HG02571 (cell line): ENCODE data around the gene CORO2B.
"Not testable (repeated sequence)": the region's sequence is repeated elsewhere in the genome, so short reads cannot be mapped to it uniquely, and the experiment has no call there.

Source experiments
- ATAC-seq: cut with Tn5 transposase; IDR thresholded peaks from one replicate; pipeline ENCODE4 v1.9.1; 2021; ENCODE audit warnings: mild to moderate bottlenecking, moderate library complexity; ENCODE audit not compliant: unreplicated experiment

Gene CORO2B

DNA sequence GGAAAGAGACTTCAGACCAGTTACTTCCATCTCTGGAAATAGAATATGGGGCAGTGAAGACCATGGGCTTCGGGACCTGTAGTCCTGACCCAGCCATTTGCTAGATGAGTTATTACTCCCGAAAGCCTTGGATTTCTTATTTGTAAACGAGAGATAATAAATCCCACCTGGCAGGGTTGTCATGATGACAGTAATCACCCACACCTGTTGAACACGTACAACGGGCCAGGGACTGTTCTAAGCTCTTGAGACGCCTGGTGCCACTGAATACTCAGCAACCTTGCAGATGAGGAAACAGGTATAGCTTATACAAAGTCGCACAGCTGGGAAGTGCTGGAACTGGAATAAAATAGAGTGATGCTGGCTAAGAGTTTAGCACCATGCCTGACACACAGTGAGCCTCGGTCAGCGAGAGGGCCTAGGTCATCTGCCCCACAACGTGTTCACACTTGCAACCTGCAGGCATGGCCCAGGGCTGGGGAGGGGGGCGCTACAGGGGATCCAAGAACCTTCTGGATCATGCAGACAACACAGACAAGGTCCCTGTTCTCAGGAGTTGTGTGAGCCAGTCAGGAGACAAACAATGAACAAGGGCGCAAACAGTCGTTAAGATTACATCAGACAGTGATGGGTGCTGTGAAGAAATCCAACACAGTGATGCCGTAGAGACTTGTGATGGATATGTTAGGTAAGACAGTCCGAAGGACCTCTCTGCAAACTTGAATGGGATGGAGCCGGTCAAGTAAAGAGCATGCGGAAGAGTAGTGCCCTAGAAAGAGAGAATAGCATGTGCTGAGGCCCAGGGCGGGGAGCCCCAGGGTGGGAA lies 89.2 kb downstream of the CORO2B start:
- ATAC-seq, result no peak

DNA sequence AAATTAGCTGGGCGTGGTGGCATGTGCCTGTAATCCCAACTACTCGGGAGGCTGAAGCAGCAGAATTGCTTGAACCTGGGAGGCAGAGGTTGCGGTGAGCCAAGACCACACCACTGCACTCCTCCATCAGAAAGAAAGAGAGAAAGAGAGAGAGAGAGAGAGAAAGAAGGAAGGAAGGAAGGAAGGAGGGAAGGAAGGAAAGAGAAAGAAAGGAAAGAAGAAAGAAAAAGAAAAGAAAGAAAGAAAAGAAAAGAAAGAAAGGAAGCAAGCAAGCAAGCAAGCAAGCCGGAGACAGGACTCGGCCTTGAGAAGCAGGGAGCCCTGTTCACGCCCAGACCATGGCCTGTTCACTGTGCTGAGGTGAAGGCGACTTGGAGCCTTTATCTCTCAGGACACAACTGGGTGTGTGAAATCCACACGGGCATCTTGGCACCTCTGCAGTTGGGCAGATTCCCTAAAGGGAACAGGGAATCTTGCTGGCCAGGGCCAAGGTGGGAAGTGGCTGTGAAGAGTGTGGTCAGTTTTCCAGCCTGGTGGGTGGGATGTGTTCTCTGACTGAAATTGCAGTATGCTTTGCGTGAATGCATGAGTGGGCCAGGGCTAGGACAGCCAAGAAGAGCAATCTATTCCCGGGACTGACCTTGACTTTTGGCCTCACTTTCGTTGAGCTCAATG lies 90.3 kb downstream of the CORO2B start:
- ATAC-seq, result no peak

DNA sequence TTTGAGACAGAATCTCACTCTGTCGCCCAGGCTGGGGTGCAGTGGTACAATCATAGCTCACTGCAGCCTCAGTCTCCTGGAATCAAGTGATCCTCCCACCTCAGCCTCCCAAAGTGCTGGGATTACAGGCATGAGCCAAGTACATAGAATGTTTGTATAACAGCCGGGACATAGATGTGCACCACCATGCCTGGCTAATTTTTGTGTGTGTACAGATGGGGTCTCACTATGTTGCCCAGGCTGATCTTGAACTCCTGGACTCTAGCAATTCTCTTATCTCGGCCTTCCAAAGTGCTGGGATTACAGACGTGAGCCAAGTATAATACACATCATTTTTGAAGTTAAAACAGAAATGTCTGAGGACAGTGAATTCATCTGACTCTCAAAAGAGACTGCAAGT lies 93.5 kb downstream of the CORO2B start:
- ATAC-seq, result no peak

DNA sequence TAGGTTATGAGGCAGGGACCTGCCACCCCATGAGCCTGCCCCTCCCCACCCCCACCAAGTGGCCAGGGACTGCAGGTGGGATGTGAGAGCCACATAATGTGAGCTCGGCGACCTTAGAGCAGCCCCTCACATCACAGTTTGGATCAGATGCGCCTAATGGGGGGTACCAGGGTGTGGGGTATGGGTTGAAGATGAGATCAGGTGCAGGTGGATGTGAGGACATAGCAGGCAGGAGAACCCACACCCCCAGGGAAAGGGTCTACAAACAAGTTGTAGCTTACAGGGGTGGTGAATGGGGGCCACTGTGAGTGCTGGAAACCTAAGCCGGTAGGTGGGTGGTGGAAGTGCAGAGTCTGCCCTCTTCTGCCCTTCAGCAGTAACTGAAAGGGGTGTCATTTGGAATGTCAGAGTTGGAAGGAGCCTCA lies 94.0 kb downstream of the CORO2B start:
- ATAC-seq, result no peak

DNA sequence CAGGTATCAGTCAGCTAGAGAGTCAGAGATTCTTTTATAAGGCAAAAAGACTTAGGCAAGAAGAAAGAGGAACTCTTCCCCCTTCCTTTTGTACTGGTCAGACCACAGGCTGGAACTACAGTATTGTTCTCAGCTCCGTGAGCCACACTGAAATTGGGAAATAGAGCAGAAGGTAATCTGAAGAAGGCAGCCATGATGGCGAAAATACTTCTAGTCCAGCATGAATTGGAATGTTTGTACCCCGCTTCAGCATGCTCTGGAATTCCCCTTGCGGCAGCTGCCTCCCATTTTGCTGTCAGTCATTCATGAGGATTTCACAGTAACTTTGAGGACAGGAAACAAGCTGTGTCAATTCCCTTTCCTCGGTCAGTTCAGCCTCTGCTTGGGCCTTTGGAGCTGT lies 96.2 kb downstream of the CORO2B start:
- ATAC-seq, result no peak

DNA sequence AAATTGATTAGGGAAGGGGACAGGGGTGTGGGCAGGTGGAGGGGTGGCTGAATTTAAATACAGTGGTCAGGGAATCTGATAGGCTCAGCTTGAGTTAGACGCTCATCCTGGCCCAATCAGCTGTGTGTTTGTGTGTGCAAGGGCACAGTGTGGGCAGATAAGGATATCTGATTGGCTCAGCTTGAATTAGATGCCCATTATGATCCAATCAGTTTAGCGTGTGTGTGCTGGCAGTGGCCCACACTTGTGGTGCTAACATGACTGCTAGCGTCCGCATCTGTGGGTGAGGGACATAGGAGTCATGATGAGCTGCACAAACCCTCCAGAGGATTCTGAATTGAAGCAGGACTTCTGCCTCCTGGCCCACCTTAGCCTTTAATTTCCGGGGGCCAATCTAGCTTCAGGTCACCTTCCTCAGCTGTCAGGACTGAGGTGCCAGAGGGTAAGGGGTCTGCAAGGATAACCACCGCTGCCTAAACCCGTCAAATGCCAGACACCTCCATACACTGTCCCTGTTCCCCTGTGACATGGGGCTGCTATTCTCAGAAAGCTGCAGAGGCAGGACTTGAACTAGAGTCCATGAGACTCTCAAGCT lies 97.3 kb downstream of the CORO2B start:
- no peak for ATAC-seq

DNA sequence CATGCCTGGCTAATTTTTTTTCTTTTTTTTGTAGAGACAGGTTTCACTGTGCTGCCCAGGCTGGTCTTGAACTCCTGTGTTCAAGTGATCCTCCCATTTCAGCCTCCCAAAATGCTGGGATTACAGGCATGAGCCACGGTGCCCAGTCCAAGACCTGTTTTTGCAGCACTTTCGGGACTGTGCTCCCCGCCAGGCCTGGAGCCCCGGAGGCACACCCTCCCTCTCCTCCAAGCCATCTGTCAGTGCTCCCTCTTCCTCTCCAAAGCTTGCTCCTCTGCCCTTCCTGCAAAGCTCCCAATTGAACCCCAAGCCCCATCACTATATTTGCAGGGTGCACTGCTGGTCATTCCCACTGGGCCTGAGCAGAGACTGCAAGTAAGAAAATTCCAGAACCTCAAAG lies 98.1 kb downstream of the CORO2B start:
- ATAC-seq, result no peak

DNA sequence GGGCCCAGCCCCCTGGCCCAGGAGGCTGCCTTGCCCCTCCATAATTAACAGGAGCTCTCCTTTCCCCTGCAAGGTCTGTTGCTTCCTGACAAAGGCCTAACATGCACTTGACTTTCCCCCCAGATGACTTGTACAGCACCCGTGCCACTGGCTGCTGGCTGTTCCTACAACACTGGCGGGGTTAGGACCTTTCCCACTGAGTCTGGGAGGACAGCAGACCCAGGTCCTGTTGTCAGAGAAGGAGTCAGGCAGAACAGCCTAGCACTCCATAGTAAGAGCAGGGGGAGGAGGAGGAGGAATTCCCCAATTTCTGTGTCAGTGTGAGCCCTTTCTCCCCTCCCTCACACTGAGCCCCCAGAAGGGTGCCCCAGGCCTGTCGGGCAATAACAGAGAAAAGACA lies 99.2 kb downstream of the CORO2B start:
- ATAC-seq, result no peak

DNA sequence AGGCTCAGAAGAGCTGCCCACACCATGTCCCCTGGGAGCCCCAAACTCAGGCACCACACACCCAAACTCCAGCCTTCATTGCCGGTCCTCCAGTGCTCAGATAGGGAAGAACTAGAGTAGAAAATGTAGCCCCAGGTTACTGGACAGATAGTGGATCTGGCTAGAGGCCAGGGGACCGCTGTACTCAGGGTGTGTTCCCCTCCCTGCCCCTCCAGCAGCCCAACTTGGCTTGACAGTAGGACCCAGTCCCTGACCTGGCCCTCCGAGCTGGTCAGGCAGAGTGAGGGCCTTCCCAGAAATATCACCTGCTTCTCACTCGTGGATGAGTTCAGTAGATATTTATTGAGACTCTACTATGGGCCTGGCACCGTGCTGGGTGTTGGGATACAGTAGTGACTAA lies 100.0 kb downstream of the CORO2B start:
- ATAC-seq, result no peak

DNA sequence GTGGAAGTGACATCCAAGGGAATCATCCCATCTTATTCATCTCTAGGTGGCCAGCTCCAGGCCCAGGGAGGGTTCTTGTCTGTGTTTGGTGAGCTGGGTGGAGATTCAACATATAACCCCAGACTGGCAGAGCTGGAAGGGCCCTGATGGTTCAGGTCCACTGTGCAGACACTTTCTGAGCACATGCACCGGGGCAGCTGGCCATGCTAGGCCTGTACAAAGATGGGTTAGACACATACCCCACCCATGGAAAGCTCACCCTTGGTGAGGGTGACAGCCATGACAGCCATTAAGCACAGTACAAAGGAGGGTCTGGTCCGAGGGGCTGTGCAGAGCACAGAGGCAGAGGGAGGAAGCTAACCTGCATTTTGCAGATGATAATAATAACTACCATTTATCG lies 100.4 kb downstream of the CORO2B start:
- no peak for ATAC-seq

DNA sequence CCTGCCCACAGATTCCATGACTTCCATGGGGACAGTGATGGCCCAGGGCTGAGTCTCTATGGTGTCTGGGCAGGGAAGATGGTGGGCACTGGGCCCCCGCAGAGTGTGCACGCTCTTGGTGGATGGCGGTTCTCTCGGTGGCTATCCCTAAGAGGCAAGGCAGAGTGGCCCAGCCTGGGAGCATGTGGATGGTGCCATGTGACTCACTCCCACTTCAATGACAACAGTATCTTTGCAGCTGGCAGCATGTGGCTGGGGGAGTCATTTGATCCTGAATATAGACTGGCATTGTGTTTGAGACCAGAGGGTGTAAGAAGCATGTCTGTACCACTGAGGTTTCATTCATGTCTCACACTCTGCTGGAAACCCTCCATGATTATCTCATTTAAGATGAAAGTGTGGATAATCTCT lies 101.2 kb downstream of the CORO2B start:
- no peak for ATAC-seq

DNA sequence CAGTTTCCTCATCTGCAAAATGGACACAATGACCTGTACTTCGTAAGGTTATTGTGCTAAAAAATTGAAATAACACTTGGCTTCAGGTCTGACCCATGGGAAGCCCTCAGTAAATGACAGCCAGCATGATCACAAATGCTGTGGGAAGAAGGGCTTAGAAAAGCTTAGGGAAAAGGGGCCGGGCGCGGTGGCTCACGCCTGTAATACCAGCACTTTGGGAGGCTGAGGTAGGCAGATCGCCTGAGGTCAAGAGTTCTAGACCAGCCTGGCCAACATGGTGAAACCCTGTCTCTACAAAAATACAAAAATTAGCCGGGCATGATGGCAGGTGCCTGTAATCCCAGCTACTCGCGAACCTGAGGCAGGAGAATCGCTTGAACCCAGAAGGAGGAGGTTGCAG lies 102.0 kb downstream of the CORO2B start:
- not testable (repeated sequence) for ATAC-seq

DNA sequence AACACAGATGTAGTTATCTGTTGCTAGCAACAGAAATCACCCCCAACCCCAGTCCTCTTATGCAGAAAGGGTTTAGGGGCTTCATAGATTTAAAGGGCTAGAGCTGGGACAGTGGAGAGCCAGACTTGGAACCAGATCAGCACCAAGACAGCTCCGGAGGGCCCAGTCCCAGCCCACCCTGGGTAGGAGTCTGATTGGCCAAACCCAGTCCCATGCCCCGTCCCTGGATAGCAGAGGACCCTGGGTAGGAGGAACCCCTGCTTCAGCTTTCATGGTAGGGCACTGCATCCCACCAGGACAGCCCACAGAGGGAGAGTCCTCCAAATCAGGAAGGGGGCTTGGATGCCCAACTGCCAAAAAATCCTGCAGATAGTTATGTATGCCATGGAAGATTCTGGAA lies 103.0 kb downstream of the CORO2B start:
- no peak for ATAC-seq

DNA sequence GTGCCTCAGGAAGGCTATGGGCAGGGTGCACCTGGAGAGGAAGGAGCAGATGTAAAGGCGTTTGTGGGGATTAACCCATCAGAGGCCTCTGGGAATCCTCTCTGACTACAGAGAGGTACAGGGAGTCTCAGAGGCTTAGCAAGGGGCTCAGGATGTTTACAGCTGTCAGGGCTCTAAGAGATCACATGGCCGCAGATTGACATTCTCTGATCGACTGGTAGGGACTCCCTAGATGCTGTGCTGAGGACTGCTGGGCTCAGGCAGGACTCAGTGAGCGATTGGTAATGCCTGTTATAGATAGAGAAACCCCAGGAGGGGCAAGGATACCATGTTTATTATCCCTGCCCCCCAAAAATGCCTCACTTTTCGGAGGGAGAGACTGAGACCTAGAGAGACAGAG lies 103.5 kb downstream of the CORO2B start:
- ATAC-seq, result no peak

DNA sequence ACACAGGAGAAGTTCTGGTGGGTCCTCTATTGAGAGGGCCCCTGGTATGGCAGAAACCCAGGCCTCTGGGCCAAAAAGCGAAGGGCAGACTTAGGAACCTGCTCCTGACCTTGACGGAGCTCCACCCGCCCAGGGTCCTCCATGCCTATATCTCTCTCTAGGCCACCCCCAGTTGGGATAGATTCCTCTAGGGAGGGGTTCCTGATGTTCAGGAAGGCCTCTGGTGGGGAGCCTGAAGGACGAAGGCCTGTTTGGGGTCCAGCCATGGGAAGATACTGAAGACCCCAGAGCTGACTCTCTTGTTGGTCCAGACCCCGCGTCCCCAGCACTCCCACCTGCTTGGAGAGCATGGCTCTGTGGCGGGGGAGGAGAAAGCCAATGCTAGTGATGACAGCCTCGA lies 104.2 kb downstream of the CORO2B start:
- no peak for ATAC-seq

DNA sequence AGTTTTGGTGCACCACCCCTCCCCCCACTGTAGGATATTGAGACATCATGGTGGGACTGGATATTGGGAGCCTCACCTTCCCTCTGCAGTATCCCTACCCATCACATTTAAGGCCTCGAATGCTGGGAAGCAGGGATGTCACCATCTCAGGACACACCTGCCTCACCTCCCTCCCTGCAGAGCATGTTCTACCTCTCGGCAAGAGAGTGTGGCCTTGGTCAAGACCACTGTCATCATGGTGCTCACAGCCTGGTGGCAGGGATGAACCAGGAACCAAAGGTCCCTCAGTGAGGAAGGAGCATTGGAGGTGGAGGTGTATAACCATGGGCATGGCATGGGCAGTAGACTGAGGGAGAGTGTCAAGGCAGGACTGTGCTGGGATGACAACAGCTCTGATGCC lies 104.8 kb downstream of the CORO2B start:
- no peak for ATAC-seq

DNA sequence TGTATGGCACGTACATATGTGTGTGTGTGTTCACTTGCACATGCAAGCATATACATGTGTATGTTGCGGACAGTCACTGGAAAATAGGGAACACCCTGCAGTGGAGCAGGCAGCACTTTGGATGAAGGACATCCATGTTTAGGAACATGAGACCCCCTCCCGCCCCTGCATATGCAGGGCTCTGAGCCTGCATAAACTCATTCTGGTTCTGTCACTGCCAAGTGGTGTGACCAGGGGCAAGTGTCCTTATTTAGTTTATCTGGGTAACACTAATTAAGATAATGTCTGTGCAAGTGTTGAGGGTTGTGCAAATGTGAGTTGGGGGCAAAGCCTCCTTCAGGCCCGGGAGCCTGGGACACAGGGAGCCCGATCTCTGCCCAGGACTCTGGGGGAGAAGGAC lies 105.7 kb downstream of the CORO2B start:
- ATAC-seq, result no peak

DNA sequence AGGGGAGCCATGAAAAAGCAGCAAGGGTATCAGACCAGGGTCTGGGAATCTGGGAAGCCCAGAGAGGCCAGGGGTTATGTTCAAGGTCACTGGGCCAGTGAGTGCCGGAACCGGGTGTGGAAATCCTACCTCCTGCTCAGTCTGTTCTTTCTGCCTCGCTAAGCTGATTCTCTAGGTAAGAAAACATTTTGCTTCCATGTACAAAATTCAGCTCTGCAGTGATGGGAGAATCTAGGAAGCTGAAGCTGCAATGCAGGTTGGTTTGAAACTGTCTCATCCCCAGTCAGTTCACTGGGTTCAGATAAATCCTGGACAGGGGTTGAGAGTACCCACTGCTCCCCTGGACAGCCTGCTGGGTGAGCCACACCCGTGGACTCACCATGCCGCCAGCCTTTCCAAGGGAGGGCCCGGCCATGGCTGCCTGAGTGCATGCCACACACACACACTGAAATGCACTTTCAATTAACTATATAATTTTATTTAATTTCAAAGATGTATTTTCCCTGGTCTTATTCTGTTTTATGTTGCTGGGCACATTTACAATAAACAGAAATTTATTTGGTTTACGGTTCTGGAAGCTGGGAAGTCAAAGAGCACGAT lies 108.4 kb downstream of the CORO2B start:
- ATAC-seq, result no peak

DNA sequence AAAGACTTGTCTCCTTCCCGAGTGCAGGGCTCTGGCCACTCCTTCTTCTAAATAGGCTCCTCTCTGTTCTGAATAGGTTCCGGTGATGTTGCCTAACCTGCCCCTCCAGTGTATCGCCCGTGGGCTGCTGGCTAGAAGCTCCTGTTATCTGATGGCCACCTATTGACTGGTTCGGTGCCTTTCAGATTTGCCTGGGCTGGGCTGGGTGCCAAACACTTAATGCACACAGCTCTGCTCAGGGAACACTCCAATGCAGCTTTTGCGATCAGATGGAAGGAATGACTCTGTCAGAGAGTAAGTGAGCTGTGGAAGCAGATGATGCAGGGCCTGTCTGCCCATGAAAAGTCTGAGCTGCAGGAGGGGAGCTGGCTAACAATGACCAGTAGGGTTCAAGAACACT lies 112.9 kb downstream of the CORO2B start:
- ATAC-seq, result no peak

DNA sequence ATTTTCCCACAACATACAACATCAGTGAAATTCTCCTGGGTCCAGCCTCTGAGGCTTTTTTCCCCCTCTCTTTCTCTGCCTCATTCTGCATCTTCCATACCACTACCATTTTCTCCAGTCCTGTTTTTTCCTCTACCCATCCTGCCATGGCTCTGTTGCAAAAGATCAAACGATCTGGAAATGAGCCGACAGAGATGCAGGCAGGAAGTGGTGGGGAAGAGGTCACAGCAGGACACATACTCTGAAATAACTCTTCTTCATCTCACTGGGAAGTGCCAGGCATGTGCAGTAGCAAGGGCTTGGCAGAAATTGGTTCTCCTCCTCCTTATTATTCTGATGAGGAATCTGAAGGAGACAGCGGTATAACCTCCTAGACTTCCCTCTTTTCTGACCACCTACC lies 114.3 kb downstream of the CORO2B start:
- ATAC-seq, result no peak

DNA sequence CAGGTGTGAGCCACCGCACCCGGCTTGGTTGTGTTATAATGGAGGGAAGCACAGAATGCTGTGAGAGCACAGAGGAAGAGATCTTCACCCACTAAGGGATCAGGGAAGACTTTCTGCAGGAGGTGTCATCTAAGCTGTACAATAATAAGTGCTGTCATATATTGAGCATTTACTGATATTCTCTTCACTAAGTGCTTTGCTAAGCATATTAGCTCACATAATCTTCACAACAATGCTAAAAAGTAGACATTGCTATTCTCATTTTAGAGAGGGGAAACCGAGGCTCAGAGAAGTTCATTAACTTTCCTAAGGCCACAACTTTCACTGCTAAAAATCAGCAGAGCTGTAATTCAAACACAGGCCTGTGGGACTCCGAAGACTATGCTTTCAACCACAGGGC lies 115.3 kb downstream of the CORO2B start:
- ATAC-seq, result no peak

DNA sequence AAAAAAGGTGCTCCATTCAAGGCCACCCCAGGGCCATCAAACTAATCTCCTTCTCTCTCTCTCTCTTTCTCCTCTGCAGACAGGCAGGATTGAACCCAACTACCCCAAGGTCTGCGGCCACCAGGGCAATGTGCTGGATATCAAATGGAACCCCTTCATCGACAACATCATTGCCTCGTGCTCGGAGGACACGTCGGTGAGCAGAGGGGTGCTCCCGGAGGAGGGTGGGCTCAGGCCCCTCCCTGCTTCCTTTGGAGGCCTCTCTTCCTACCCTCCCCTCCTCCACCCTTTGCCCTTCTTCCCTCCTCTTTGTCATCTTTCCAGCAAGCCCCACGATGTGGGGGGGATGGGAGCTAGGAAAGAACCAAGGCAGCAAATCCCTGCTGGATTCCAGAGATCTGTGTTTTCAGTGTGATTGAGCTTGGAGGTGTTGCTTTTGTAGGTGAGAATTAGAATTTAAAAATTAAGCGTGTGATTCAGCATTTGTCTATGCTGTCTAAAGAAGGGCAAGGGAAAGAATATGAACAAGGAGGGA lies 116.3 kb downstream of the CORO2B start:
- no peak for ATAC-seq
